ENCODE data around the gene SELENON. TPM values are rescaled to one million over a fixed set of nuclear protein-coding genes. Genes with fewer than 3 reads are reported as not detected.

Gene SELENON
- total and polyA plus RNA-seq, 2 of the 13 experiments (the other 11 are each of a cell fraction or from before 2014, with no cell fraction given): 3.8 to 8.0 TPM

DNA sequence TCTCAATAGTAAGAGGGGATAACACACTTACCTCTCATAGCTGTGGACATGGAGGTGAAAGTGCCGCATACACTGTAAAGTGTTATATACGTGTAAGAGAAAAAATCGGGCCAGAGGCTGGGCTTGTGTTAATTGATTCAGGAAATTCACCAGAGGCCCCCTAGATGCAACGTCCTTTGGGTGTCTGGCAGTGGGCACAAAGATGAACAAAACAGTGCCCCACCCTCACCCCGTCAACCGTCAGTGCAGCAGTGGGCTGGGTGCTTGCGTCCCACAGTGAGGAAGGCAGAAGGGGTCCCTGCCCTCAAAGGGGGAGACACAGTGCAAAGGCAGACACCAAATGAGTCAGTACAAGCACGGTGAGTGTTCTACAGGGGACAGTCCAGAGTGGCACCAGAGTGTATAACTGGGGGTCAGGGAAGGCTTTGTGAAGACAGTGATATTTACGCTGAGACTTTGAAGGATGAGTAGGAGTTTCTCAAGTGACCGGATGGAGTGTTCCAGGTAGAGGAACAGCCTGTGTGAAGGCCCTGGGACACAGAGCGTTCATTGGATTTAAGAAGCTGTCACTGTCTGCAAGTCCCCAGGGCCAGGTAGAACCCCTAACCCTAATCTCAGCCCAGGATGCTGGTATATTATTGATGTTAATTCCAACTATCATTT is 13.2 kb downstream of the SELENON start (continued):
- TF ChIP-seq HNRNPH1 (optimal IDR thresholded peaks at IDR 0.05; ENCODE audit: low read depth, low read length): no peak

DNA sequence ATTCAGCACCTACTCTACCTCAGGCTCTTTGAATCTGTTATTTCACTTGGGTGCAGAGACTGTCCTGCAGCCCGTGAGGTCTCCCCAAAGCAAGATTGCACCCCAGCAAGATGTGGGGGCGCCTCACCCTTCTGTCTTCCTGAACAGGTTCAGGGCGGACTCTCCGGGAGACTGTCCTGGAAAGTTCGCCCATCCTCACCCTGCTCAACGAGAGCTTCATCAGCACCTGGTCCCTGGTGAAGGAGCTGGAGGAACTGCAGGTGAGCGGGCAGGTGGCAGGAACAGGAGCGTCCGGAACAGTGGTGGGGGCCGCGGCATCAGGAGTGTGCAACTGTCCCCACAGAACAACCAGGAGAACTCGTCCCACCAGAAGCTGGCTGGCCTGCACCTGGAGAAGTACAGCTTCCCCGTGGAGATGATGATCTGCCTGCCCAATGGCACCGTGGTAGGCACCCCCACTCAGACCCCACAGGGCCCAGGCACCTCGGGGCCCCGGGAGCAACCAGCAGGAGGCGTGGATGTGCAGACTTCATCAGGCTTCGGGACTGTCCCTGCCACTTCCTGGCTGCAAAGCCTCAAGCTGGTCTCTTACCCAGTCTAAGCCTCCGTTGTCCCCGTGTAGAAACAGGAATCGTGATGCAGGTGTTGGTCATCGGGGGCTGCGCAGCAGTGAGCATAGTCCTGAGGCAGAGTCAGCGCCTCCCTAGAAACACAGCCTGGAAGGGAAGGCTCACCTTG is 13.9 kb downstream of the SELENON start:
- POLR2A ChIA-PET: no interaction called here
- TF ChIP-seq ZNF724P (CRISPR knock-in tag; IDR thresholded peaks at IDR 0.05; ENCODE audit: borderline replicate concordance): no peak
- TF ChIP-seq ZNF180 (CRISPR knock-in tag; IDR thresholded peaks at IDR 0.05; ENCODE audit: borderline replicate concordance, low read depth): no peak
- TF ChIP-seq ZBTB7A (CRISPR knock-in tag; IDR thresholded peaks at IDR 0.05): no peak
- TF ChIP-seq, protein P1, sequence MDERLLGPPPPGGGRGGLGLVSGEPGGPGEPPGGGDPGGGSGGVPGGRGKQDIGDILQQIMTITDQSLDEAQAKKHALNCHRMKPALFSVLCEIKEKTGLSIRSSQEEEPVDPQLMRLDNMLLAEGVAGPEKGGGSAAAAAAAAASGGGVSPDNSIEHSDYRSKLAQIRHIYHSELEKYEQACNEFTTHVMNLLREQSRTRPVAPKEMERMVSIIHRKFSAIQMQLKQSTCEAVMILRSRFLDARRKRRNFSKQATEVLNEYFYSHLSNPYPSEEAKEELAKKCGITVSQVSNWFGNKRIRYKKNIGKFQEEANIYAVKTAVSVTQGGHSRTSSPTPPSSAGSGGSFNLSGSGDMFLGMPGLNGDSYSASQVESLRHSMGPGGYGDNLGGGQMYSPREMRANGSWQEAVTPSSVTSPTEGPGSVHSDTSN (CRISPR knock-in tag; IDR thresholded peaks at IDR 0.05): no peak
- TF ChIP-seq ZNF713 (CRISPR knock-in tag; IDR thresholded peaks at IDR 0.05): no peak
- no peak for TF ChIP-seq ZNF556 (CRISPR knock-in tag; IDR thresholded peaks at IDR 0.05; ENCODE audit: borderline replicate concordance)
- TF ChIP-seq, protein P2, sequence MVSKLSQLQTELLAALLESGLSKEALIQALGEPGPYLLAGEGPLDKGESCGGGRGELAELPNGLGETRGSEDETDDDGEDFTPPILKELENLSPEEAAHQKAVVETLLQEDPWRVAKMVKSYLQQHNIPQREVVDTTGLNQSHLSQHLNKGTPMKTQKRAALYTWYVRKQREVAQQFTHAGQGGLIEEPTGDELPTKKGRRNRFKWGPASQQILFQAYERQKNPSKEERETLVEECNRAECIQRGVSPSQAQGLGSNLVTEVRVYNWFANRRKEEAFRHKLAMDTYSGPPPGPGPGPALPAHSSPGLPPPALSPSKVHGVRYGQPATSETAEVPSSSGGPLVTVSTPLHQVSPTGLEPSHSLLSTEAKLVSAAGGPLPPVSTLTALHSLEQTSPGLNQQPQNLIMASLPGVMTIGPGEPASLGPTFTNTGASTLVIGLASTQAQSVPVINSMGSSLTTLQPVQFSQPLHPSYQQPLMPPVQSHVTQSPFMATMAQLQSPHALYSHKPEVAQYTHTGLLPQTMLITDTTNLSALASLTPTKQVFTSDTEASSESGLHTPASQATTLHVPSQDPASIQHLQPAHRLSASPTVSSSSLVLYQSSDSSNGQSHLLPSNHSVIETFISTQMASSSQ (IDR thresholded peaks at IDR 0.05; ENCODE audit: low read depth): no peak
- TF ChIP-seq, protein P2 (CRISPR knock-in tag; IDR thresholded peaks at IDR 0.05; ENCODE audit: borderline replicate concordance): no peak
- TF ChIP-seq ZNF441 (CRISPR knock-in tag; IDR thresholded peaks at IDR 0.05; ENCODE audit: borderline replicate concordance): no peak
- TF ChIP-seq, protein P3, sequence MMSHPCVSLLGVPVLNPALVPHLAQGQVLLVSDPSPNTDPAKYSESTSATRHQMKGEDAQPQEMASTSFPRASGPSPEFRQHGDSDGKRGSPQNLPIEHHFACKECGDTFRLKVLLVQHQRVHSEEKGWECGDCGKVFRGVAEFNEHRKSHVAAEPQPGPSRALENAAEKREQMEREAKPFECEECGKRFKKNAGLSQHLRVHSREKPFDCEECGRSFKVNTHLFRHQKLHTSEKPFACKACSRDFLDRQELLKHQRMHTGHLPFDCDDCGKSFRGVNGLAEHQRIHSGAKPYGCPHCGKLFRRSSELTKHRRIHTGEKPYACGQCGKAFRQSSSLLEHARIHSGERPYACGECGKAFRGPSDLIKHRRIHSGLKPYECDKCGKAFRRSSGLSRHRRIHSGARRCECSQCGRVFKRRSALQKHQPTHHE (CRISPR knock-in tag; IDR thresholded peaks at IDR 0.05; ENCODE audit: borderline replicate concordance): no peak
- no peak for TF ChIP-seq ZNF614 (CRISPR knock-in tag; IDR thresholded peaks at IDR 0.05; ENCODE audit: borderline replicate concordance)
- TF ChIP-seq, protein P4, sequence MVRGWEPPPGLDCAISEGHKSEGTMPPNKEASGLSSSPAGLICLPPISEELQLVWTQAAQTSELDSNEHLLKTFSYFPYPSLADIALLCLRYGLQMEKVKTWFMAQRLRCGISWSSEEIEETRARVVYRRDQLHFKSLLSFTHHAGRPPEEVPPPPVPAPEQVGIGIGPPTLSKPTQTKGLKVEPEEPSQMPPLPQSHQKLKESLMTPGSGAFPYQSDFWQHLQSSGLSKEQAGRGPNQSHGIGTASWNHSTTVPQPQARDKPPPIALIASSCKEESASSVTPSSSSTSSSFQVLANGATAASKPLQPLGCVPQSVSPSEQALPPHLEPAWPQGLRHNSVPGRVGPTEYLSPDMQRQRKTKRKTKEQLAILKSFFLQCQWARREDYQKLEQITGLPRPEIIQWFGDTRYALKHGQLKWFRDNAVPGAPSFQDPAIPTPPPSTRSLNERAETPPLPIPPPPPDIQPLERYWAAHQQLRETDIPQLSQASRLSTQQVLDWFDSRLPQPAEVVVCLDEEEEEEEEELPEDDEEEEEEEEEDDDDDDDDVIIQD (CRISPR knock-in tag; IDR thresholded peaks at IDR 0.05; ENCODE audit: low read depth): no peak
- no peak for TF ChIP-seq JUND (CRISPR knock-in tag; IDR thresholded peaks at IDR 0.05)

More for the DNA sequence above, 13.9 kb downstream of the SELENON start:
- Histone ChIP-seq H3K27ac (ENCODE audit: extremely low read length, insufficient read depth, low read length) (no peak overlapping the region), H2AFZ (ENCODE audit: low read length) (no peak overlapping the region), H3K79me2 (ENCODE audit: insufficient read depth, low read length) (no peaks in the 10 kb centered on the region), H3K4me2 (ENCODE audit: low read depth, low read length) (no peak overlapping the region), H3K36me3 (replicated peaks in 1 of 2; ENCODE audit: control insufficient read depth in 1 of 2, insufficient read depth in 2 of 2, low read length in 2 of 2) (no peaks in the 10 kb centered on the region), H3K9ac (ENCODE audit: insufficient read depth, low read depth, low read length) (no peak overlapping the region), H4K20me1 (ENCODE audit: insufficient read depth, low read length) (no peaks in the 10 kb centered on the region), H3K27me3 (ENCODE audit: control insufficient read depth in 1 of 2, insufficient read depth in 2 of 2, low read length in 2 of 2) (no peaks in the 10 kb centered on the region), H3K4me1 (ENCODE audit: insufficient read depth, low read length) (peaks cover 13% of the 10 kb centered on the region), H3K4me3 (replicated peaks in 1 of 3; ENCODE audit: insufficient read depth in 1 of 3, low read depth in 2 of 3, low read length in 3 of 3) (no peak overlapping the region), H3K9me3 (ENCODE audit: low read length) (no peaks in the 10 kb centered on the region)
- ATAC-seq (no peak), FAIRE-seq (no peak), DNase-seq (ENCODE audit: low spot score) (no peak)
- intact Hi-C loops (cut with micrococcal nuclease; ENCODE audit: unreplicated experiment): no loop called here
- CTCF ChIA-PET (ENCODE audit: low intra/inter-chr PET ratio, low total read pairs): no interaction called here
- 88% methylated on average over 12 of the region's 24 CpGs for WGBS (ENCODE audit: low lambda C conversion rate)
- in situ Hi-C loops (cut with HindIII; ENCODE audit: extremely low pct_ligation_motif_present, low pct_unique_long_range_greater_than_20kb): loop anchor here (25.0 kb wide), 1 partner anchor 202 kb away; the partner anchor contains the start of gene MAN1C1
- BruUV-seq (replicated peaks): no TSS peak
